Gastrocnemius medialis (tissue), 4 donors: Measurements from ENCODE around the gene FAM118B.

Source experiments
- POLR2A ChIP-seq, 2 donors: fragments of 450-650 bp; IDR thresholded peaks; one replicate each; pipeline ENCODE4 v1.6.1; 2017; ENCODE audit warnings: antibody characterized with exemption in 2 of 2, mild to moderate bottlenecking in 2 of 2, moderate library complexity in 2 of 2
- TF ChIP-seq, protein P1 (sequence below), 5 experiments: fragments of 450-650 bp in 3 of 5; fragments of 200-600 bp in 2 of 5; sonication (generic) in 2 of 5; IDR thresholded peaks in 4 of 5; conservative IDR thresholded peaks in 1 of 5; 1 replicate in 4 of 5; 2 replicates in 1 of 5; pipeline ENCODE4 v1.5.1; 2016 to 2019; ENCODE audit warnings: antibody characterized with exemption in 5 of 5, mild to moderate bottlenecking in 3 of 5, moderate library complexity in 3 of 5

DNA sequence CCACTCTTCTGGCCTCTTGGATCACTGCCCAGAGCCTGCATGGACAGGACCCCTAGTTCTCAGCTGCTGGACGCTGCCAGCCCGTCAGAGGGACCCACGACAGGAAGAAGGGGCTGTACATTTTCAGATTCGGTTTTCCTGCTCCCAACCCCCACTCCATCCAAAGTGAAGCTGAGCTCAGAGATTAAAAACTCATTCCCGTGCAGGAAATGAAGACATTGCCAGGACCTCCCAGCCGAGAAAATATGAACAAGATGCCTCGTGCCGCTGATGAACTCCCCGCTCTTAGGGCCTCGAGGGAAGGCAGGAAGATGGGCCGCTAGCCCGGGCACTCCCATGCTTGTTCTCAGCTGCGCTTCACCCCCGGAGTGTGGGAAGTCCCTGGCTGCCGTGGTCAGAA lies 36.2 kb upstream of the FAM118B start:
- TF ChIP-seq, protein P1, sequence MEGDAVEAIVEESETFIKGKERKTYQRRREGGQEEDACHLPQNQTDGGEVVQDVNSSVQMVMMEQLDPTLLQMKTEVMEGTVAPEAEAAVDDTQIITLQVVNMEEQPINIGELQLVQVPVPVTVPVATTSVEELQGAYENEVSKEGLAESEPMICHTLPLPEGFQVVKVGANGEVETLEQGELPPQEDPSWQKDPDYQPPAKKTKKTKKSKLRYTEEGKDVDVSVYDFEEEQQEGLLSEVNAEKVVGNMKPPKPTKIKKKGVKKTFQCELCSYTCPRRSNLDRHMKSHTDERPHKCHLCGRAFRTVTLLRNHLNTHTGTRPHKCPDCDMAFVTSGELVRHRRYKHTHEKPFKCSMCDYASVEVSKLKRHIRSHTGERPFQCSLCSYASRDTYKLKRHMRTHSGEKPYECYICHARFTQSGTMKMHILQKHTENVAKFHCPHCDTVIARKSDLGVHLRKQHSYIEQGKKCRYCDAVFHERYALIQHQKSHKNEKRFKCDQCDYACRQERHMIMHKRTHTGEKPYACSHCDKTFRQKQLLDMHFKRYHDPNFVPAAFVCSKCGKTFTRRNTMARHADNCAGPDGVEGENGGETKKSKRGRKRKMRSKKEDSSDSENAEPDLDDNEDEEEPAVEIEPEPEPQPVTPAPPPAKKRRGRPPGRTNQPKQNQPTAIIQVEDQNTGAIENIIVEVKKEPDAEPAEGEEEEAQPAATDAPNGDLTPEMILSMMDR (IDR thresholded peaks at IDR 0.05 in 4 of 5, conservative IDR thresholded peaks at IDR 0.05 in 1 of 5), result no peak
- TF ChIP-seq POLR2A (IDR thresholded peaks at IDR 0.05), result no peak
